Dendritic cell treated with granulocyte-macrophage colony-stimulating factor and Interleukin-4, amounts not matched to agents 40 ng/mL and 50 ng/mL, for 4 days (primary cell): ENCODE measurements around the gene GRPEL2.

Source experiments
- H3K27ac Mint-ChIP-seq: one replicate; pipeline ENCODE4 v1.8.0; 2022; ENCODE audit warnings: mild to moderate bottlenecking, mixed read lengths
- H3K27me3 Mint-ChIP-seq: one replicate; pipeline ENCODE4 v1.8.0; 2022; ENCODE audit warnings: mild to moderate bottlenecking, mixed read lengths
- H3K36me3 Mint-ChIP-seq: one replicate; pipeline ENCODE4 v1.8.0; 2022; ENCODE audit warnings: low read depth, mixed read lengths
- H3K4me1 Mint-ChIP-seq: one replicate; pipeline ENCODE4 v1.8.0; 2022; ENCODE audit warnings: low read depth, mixed read lengths
- H3K4me3 Mint-ChIP-seq: one replicate; pipeline ENCODE4 v1.8.0; 2022; ENCODE audit warnings: mild to moderate bottlenecking, moderate library complexity, mixed read lengths
- H3K9me3 Mint-ChIP-seq: one replicate; pipeline ENCODE4 v1.8.0; 2022; ENCODE audit warnings: mixed read lengths
- intact Hi-C: fragments of 100-400 bp; cut with micrococcal nuclease; formaldehyde crosslinking; loops from one replicate; pipeline ENCODE4 v1.15.0; 2022

GRPEL2 gene

GRCh38 chr5:149345147-149345891 is at the start of gene GRPEL2:
Gene GRPEL2, plus strand, starts transcription at chr5:149345499. Its CDS starts 41 bp downstream, at chr5:149345540.
- Mint-ChIP-seq H3K27me3 (no peaks in the 10 kb centered on the region), H3K4me1 (peaks cover 37% of the 10 kb centered on the region), H3K36me3 (peaks cover 39% of the 10 kb centered on the region), H3K4me3 (peak within 1 kb of the TSS; percentile 89), H3K27ac (peak within 1 kb of the TSS; percentile 97), H3K9me3 (no peaks in the 10 kb centered on the region)
- intact Hi-C loops: loop anchor here (2.0 kb wide), 1 partner anchor 13 kb away; the partner anchor contains the start of gene PCYOX1L

GRCh38 chr5:149297340-149298025 is 47.8 kb upstream of the GRPEL2 start:
- no peak overlapping the region for H3K27ac Mint-ChIP-seq
- H3K4me3 Mint-ChIP-seq: no peak overlapping the region
- H3K27me3 Mint-ChIP-seq: peaks cover 32% of the 10 kb centered on the region
- intact Hi-C loops: no loop called here
- no peaks in the 10 kb centered on the region for H3K9me3 Mint-ChIP-seq
- no peaks in the 10 kb centered on the region for H3K36me3 Mint-ChIP-seq
- peaks cover 20% of the 10 kb centered on the region for H3K4me1 Mint-ChIP-seq

GRCh38 chr5:149298163-149298562 is 47.1 kb upstream of the GRPEL2 start:
- Mint-ChIP-seq H3K36me3 (no peaks in the 10 kb centered on the region), H3K4me1 (peaks cover 25% of the 10 kb centered on the region), H3K9me3 (no peaks in the 10 kb centered on the region), H3K27me3 (peaks cover 32% of the 10 kb centered on the region), H3K4me3 (no peak overlapping the region), H3K27ac (no peak overlapping the region)
- intact Hi-C loops: no loop called here

- no peaks in the 10 kb centered on the region for H3K9me3 Mint-ChIP-seq
- intact Hi-C loops: no loop called here
- H3K27me3 Mint-ChIP-seq: peaks cover 32% of the 10 kb centered on the region
- H3K4me3 Mint-ChIP-seq: no peak overlapping the region
- peaks cover 25% of the 10 kb centered on the region for H3K4me1 Mint-ChIP-seq
- no peaks in the 10 kb centered on the region for H3K36me3 Mint-ChIP-seq
- H3K27ac Mint-ChIP-seq: no peak overlapping the region
Observed at GRCh38 chr5:149298842-149299404, 46.4 kb upstream of the GRPEL2 start.

GRCh38 chr5:149299451-149300054 is 45.7 kb upstream of the GRPEL2 start:
- intact Hi-C loops: no loop called here
- Mint-ChIP-seq H3K27ac (no peak overlapping the region), H3K9me3 (no peaks in the 10 kb centered on the region), H3K36me3 (no peaks in the 10 kb centered on the region), H3K27me3 (peaks cover 33% of the 10 kb centered on the region), H3K4me1 (peaks cover 25% of the 10 kb centered on the region), H3K4me3 (no peak overlapping the region)

- Mint-ChIP-seq H3K27me3 (peaks cover 29% of the 10 kb centered on the region), H3K27ac (no peak overlapping the region), H3K4me1 (peaks cover 25% of the 10 kb centered on the region), H3K36me3 (no peaks in the 10 kb centered on the region), H3K4me3 (no peak overlapping the region), H3K9me3 (no peaks in the 10 kb centered on the region)
- intact Hi-C loops: no loop called here
Observed at GRCh38 chr5:149300441-149300840, 44.9 kb upstream of the GRPEL2 start.

- Mint-ChIP-seq H3K4me1 (peaks cover 25% of the 10 kb centered on the region), H3K36me3 (no peaks in the 10 kb centered on the region), H3K4me3 (no peak overlapping the region), H3K9me3 (no peaks in the 10 kb centered on the region), H3K27ac (no peak overlapping the region), H3K27me3 (peaks cover 29% of the 10 kb centered on the region)
- intact Hi-C loops: no loop called here
Observed at GRCh38 chr5:149301049-149301743, 44.1 kb upstream of the GRPEL2 start.

GRCh38 chr5:149301744-149302380 is 43.4 kb upstream of the GRPEL2 start:
- H3K27ac Mint-ChIP-seq: peak overlapping the region; percentile 64
- no peak overlapping the region for H3K4me3 Mint-ChIP-seq
- H3K36me3 Mint-ChIP-seq: no peaks in the 10 kb centered on the region
- H3K27me3 Mint-ChIP-seq: peaks cover 29% of the 10 kb centered on the region
- no peaks in the 10 kb centered on the region for H3K9me3 Mint-ChIP-seq
- intact Hi-C loops: no loop called here
- peaks cover 25% of the 10 kb centered on the region for H3K4me1 Mint-ChIP-seq

GRCh38 chr5:149302641-149303040 is 42.7 kb upstream of the GRPEL2 start:
- intact Hi-C loops: no loop called here
- Mint-ChIP-seq H3K4me3 (no peak overlapping the region), H3K36me3 (no peaks in the 10 kb centered on the region), H3K4me1 (peaks cover 25% of the 10 kb centered on the region), H3K9me3 (no peaks in the 10 kb centered on the region), H3K27ac (peak overlapping the region; percentile 64), H3K27me3 (peaks cover 27% of the 10 kb centered on the region)

GRCh38 chr5:149303210-149303609 is 42.1 kb upstream of the GRPEL2 start:
- H3K27me3 Mint-ChIP-seq: peaks cover 26% of the 10 kb centered on the region
- H3K4me3 Mint-ChIP-seq: no peak overlapping the region
- H3K27ac Mint-ChIP-seq: no peak overlapping the region
- peaks cover 25% of the 10 kb centered on the region for H3K4me1 Mint-ChIP-seq
- H3K36me3 Mint-ChIP-seq: no peaks in the 10 kb centered on the region
- no peaks in the 10 kb centered on the region for H3K9me3 Mint-ChIP-seq
- intact Hi-C loops: no loop called here

GRCh38 chr5:149304195-149305078 is 40.9 kb upstream of the GRPEL2 start:
- Mint-ChIP-seq H3K27ac (no peak overlapping the region), H3K4me3 (no peak overlapping the region), H3K27me3 (peaks cover 16% of the 10 kb centered on the region), H3K9me3 (no peaks in the 10 kb centered on the region), H3K4me1 (peaks cover 16% of the 10 kb centered on the region), H3K36me3 (no peaks in the 10 kb centered on the region)
- intact Hi-C loops: no loop called here

GRCh38 chr5:149309354-149309753 is 35.9 kb upstream of the GRPEL2 start:
- H3K36me3 Mint-ChIP-seq: no peaks in the 10 kb centered on the region
- H3K9me3 Mint-ChIP-seq: no peaks in the 10 kb centered on the region
- peaks cover 4% of the 10 kb centered on the region for H3K4me1 Mint-ChIP-seq
- intact Hi-C loops: no loop called here
- H3K27me3 Mint-ChIP-seq: peaks cover 12% of the 10 kb centered on the region
- H3K27ac Mint-ChIP-seq: no peak overlapping the region
- H3K4me3 Mint-ChIP-seq: no peak overlapping the region
